Measurements from ENCODE around the gene GTF2F2.

The GTF2F2 gene, protein sequence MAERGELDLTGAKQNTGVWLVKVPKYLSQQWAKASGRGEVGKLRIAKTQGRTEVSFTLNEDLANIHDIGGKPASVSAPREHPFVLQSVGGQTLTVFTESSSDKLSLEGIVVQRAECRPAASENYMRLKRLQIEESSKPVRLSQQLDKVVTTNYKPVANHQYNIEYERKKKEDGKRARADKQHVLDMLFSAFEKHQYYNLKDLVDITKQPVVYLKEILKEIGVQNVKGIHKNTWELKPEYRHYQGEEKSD

DNA sequence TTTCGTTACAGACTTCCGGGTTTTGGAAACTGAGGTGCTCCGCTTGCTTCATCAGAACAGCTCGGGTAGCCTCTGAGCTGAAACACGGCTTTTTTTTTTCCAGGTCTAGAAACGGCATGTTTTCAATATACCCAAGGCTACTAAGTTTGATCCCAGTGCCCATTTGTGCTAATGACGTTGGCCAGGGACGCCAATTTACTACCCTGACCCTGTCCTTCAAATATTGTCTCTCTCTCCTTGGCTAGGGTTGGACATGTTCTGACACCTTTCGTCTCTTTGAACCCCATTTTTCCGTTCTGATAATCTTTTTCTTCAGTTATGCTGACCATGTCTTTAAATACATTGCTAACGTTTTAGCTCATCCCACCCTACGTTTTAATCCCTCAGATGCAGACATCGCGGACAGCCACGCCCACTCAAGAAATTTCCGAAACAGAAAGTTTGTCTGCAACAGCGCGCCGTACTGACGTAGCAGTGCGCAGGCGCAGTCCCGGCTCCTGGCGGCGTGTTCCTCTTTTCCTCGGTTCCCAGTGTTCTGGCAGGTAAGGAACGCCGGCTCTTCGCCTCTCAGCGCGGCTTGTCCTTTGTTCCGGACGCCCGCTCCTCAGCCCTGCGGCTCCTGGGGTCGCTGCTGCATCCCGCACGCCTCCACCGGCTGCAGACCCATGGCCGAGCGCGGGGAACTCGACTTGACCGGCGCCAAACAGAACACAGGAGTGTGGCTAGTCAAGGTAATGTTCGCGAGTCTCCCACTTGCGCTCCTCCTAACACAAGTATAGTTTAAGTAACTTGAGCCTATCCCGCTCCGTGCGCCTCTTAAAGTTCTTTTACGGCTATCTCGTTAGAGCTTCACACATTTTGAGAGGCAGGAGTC lies at the start of gene GTF2F2:
TSS of gene GTF2F2 (plus strand) at position 520 of the 874 bp plus-strand sequence. CDS start at position 666, 146 bp downstream.
- peak; percentile 85 for DNase-seq

DNA sequence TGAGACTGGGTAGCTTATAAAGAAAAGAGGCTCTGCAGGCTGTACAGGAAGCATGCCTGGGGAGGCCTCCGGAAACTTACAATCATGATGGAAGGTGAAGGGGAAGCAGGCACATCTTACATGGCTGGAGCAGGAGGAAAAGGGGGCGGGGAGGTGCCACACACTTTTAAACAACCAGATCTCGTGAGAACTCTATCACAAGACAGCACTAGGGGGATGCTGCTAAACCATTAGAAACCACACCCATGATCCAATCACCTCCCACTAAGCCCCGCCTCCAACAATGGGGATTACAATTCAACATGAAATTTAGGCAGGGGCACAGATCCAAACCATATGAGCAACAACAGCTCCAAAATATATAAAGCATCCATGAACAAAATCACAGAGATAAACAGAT lies 46.5 kb upstream of the GTF2F2 start:
- no peak for DNase-seq

GRCh38 chr13:45074721-45075120 lies 45.6 kb upstream of the GTF2F2 start:
- no peak for DNase-seq

DNA sequence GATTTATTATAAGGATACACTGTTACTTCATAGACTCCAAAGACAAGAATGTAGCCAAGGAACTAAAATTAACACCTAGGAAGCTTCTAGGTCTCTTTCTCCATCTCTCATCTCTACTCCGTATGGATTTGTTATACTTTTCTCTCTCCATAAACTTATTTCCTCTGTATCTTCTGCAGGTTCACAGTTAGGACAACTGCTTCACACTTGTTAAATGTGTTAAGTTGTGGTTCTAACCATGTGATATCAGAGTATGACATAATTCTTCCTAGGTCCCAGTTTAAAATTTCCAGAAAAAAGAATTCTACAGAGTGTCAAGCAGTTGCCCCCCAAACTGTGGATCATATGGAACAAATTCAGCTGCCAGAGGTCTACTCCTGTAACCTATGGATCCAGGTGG lies 42.3 kb upstream of the GTF2F2 start:
- no peak for DNase-seq

DNA sequence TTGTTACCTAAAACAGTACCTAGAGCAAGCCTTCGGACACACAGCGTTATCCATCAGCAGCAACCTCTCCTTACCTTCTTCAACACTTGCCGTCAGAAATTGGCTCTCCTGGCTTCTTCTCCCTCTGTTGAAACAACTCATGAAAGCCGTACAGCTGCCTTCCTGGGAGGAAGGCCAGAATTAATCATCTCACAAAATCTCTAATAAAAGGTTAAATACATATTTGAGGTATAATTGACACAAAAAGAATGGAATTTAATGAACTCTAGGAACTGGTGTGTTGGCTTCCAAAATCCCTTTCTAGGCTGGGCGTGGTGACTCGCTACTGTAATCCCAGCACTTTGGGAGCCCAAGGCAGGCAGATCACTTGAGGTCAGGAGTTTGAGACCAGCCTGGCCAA lies 37.3 kb upstream of the GTF2F2 start:
- no peak for DNase-seq

- DNase-seq: no peak
Observed at GRCh38 chr13:45084515-45084914, 35.8 kb upstream of the GTF2F2 start.

- DNase-seq: no peak
Observed at GRCh38 chr13:45086484-45086883, 33.8 kb upstream of the GTF2F2 start.

GRCh38 chr13:45092663-45093062 lies 27.6 kb upstream of the GTF2F2 start:
- no peak for DNase-seq

GRCh38 chr13:45100573-45101262 lies 19.6 kb upstream of the GTF2F2 start:
- no peak for DNase-seq

DNA sequence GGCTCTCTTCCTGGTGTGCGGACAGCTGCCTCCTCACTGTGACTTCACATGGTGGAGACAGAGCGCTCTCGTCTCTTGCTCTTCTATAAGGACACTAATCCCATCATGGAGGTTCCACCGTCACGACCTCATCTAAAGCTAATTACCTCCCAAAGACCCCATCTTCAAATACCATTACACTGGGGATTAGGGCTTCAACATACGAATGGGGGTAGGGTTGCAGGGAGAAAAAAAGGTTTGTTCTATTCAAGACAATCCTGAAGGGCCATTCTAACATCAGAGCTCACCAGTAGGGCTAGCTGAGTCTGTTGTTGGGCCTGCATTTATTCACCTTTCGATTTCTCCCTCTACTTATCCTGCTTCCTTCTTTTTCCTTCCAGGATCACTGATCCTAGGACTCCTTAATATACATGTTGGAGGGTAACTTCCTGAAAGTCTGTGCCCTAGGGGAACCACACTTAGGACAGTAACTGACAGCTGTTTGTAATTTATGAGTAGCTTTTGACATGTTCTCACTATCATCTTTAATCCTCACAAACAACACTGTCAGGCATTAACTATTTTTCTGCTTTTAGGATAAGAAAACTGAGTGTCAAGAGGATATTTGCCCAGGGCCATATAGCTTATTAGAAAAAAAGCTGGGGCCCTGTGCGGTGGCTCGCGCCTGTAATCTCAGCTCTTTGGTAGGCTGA lies 18.8 kb upstream of the GTF2F2 start:
- no peak for DNase-seq

GRCh38 chr13:45102136-45102507 lies 18.2 kb upstream of the GTF2F2 start:
- no peak for DNase-seq

- no peak for DNase-seq
Observed at GRCh38 chr13:45103449-45103848, 16.9 kb upstream of the GTF2F2 start.

DNA sequence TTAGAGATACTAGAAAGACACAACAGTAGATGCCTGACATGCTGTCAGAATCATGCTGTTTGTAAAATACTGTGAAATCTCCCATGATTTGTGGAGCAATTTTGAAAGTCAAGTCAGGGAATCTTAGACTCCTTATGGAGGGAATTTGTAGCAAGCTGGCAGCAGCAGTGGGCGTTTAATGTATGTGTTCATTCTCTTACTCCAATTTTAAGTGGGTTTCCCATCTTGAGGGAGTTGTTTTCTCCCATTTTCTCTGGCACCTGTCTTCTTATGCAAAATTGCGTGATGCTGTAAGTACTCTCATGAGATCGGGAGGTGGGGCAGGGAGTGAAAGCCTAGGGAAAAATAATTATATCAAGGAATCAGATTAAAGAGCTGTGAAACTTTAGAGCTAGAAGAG lies 16.0 kb upstream of the GTF2F2 start:
- no peak for DNase-seq

GRCh38 chr13:45105895-45106294 lies 14.4 kb upstream of the GTF2F2 start:
- DNase-seq: no peak

DNA sequence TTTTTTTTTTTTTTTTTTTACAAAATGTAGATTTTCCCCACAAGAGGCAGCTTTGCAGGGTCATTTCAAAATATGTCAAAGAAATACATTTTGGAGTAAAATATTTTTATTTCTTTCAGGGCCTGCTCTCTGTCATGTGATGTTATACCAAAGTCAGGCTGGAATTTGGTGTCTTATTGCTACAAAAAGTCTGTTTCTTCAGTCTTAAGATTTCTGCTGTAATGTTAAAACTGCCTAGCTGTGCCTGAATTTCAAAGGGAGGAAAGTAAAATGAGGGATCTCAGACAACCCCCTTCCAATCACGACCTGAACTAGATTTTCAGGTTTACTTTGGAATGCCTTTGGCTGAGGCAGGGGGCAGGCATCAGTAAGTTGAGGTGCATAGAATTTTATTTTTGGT lies 12.8 kb upstream of the GTF2F2 start:
- no peak for DNase-seq

DNA sequence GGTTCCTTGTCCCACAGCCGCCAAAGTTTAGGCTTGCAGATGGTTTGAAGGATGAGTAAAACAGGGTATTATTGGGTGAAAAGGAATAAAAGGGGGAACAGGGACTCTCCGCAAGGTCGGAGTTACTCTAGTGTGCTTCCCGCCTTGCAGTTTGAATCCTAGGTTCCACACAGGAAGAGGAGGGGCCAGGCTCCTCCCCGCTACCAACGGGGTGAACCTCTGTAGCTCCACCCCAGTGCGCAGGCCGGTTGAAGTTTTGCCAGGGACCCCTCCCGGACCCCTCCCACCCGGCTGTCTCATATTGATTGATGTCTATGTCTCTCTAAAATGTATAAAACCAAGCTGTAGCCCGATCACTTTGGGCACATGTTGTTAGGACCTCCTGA lies 11.6 kb upstream of the GTF2F2 start:
- peak; percentile 10 for DNase-seq

- peak; percentile 32 for DNase-seq
Observed at GRCh38 chr13:45109102-45109720, 11.1 kb upstream of the GTF2F2 start.

GRCh38 chr13:45113233-45114224 lies 6.8 kb upstream of the GTF2F2 start:
- no peak for DNase-seq

DNA sequence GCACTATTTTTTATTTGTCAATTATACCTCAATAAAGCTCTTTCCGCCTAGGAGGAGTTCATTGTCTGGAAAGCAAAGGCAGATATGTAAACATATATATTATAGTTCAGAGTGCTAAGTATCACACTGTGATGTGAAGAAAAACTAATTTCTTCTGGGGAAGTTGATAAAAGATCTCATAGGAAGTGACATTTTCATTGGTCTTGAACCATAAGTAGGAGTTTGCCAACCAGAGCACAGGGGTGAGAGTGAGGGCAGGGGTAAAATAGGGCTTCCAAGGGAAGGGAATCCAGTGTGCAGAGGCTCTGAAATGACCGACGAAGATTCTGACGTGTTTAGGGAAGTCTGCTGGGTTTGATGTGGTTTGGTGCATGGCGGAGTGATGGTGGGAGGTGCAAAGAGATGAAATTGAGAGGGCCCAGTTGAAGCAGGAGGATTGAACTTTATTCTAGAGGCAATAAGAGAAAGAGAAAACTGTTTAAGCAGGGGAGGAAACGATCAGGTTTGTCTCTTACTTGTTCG lies 780 bp upstream of the GTF2F2 start:
- peak; percentile 60 for DNase-seq

DNA sequence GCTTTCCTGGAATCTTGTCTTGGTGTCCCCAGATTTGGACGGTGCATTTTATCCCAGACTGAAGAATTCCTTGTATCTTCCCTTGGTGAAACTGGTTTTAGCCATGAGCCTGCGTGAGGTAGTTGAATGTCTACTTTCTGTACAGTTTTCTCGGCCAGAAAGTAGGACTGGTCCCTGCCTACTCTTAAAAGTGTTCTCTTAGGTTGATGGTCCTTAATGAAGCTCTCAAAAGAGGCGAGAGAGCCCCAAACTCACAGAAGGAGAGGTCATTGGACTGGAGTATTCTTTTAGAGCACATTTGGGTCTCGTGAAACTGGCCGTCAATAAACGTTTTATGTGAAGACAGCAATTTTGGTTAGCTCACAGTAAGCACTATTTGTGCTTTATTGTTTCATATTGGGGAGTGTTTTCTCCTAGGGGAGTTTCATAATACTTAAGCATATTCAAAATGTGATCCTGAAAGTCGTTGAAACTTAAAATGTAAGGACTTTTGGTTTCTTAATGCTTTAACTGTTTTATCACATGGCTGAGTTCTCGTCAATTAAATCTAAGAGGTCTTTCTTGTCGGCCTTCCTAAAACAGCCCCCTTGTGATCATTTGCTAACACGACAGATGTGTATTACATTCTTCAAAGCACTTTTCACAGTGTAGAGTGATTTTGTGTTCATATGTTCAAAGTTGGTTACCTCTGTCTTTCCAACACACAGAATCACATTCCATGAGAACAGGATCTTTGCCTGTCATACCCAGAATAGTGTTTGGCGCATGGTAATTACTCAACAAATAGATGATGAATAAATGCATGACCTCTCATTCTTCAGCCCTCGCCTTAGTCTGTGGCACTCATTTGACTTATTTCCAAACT lies 889 bp downstream of the GTF2F2 start:
- DNase-seq: no peak

Data from stimulated activated CD4-positive, alpha-beta T cell treated with anti-CD3 and anti-CD28 coated beads, Interleukin-1b, Interleukin-23, amount 100 ng/mL, for 48 hours (primary cell).